ENCODE results near the gene GOLGA8B. TPM values are rescaled to one million over a fixed set of nuclear protein-coding genes. Genes with fewer than 3 reads are reported as not detected.
"Not testable (repeated sequence)": the region's sequence is repeated elsewhere in the genome, so short reads cannot be mapped to it uniquely, and the experiment has no call there.

Gene GOLGA8B
- total RNA-seq, 1 experiment from 2014 or later = 8.3 TPM

DNA sequence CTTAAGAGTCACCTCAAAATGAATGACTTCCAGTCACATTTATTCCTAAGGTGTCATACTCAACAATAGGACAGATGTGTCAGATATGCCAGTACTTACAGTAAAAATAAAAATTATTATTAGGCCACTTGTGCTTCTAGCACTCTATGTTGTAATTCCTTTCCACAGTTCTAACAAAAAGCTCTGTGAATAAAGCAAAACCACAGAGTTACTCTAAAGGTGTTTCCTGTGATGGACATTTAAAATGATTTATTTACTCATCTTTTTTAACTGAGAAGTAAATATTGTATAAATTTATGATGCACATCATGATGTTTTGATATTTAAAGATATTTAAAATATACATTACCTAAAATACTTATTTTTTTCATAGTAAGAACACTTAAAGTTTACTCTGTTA, 13.9 kb upstream of the GOLGA8B start:
- no peak for DNase-seq (ENCODE audit: low spot score)

GRCh38 chr15:34594361-34594760, 10.9 kb upstream of the GOLGA8B start:
- DNase-seq (ENCODE audit: low spot score) = no peak

GRCh38 chr15:34591306-34591705, 7.9 kb upstream of the GOLGA8B start:
- DNase-seq (ENCODE audit: low spot score) = no peak

- peak; percentile 80 for DNase-seq (ENCODE audit: low spot score)
These were observed 4.7 kb upstream of the GOLGA8B start for GRCh38 chr15:34588046-34588674.

GRCh38 chr15:34585966-34586365, 2.5 kb upstream of the GOLGA8B start:
- DNase-seq (ENCODE audit: low spot score) = not testable (repeated sequence)

DNA sequence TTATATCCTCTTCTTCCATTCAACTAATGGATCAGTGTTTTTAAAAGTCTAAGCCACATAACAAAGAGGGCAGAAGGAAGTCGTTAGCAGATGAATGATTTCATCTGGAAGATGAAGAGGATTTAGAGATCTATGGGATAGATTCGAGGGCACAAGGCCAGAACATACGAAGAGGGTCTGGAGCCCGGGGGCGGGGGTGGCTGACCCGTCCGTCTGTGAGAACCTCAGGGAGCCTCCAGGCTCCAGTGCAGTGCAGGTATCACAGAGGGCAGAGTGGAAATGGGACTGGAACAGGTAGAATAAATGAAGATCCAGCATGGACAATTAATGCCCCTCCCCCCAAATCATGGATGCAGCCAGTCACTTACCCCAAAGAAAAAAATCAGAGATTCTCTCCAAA, 1.5 kb upstream of the GOLGA8B start:
- DNase-seq (ENCODE audit: low spot score) = no peak

- no peak for DNase-seq (ENCODE audit: low spot score)
These were observed 848 bp upstream of the GOLGA8B start for GRCh38 chr15:34584330-34584668.

- no peak for DNase-seq (ENCODE audit: low spot score)
These were observed 735 bp downstream of the GOLGA8B start for GRCh38 chr15:34582461-34583371.

DNA sequence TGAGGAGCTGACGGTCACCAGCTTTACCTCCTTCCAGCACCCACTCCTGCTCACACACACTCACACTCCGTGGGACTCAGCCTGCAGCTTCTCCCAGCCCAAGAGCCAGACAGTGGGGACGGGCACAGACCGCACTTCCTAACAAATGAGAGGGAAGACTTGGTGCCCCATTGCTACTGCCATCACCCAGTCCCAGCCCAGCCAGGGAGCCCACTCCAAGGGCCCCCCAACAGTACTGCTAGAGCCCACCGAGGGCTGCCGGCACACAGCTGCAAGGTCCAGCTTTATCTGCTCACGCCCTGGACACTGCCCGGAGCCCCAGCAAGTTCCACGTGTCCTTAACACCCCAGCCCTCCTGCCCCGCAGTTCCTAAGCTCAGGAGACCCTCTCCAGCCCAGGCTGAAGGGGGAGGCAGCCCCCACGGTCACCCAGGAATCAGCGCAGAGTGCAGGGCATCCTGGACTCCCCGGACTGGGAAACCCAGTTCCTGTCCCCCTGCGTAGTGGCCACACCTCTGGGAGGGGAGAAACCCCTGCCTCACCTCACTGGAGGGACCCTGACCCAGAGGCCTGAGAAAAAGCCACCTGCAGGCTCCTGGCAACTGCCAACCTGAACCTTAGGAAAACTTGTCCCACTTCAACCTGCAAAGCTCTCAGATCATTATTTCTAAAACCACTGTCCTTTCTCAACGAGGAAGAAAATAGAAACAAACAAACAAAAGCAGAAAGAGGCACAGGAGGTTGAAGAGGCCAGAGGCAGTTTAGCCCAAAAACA, 1.6 kb downstream of the GOLGA8B start:
- DNase-seq (ENCODE audit: low spot score) = not testable (repeated sequence)

- no peak for DNase-seq (ENCODE audit: low spot score)
These were observed 2.4 kb downstream of the GOLGA8B start for GRCh38 chr15:34581043-34581365.

- DNase-seq (ENCODE audit: low spot score) = not testable (repeated sequence)
These were observed 3.0 kb downstream of the GOLGA8B start for GRCh38 chr15:34580251-34581042.

DNA sequence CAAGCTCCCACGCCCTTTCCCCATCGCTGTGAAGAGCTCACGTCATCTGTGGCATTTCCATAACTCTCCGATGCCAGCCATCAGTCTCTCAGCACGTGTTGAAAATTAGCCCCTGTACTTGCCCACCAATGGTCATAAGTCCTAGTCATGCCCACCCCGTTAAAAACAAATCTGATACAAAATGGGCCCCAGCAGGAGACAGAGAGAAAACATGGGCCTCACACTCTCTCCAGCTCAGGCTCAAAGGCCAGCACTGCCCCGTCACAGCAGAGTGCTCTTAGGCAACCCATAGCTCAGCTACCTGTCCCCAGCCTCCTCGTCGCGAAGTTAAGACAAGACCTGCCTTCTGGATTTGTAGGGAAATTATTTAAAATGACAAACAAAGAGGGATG, 5.2 kb downstream of the GOLGA8B start:
- no peak for DNase-seq (ENCODE audit: low spot score)

DNA sequence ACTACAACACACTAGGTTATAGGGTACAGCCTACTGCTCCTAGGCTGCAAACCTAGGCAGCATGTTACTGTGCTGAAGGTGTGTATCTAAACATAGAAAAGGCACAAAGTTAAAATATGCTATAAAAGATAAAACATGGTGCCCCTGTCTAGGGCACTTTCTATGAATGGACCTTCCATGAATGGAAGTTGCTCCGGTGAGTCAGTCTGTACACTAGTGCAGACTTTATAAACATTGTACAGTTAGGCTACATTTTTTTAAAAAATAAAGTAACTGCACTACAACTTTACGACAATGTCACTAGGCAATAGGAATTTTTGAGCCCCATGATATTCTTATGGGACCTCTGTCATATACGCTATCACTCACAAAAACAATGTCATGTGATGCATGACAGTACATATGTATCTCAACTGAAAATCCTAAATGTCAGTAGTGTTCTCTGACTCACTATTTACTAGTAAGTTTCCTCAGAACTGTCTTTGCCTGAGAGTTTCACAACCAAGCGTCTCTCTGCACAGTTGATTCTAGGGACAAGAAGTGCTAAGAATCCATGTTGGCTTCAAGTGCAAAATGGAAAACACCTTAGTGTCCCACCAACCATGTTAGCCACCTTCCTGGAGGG, 5.7 kb downstream of the GOLGA8B start:
- not testable (repeated sequence) for DNase-seq (ENCODE audit: low spot score)

DNA sequence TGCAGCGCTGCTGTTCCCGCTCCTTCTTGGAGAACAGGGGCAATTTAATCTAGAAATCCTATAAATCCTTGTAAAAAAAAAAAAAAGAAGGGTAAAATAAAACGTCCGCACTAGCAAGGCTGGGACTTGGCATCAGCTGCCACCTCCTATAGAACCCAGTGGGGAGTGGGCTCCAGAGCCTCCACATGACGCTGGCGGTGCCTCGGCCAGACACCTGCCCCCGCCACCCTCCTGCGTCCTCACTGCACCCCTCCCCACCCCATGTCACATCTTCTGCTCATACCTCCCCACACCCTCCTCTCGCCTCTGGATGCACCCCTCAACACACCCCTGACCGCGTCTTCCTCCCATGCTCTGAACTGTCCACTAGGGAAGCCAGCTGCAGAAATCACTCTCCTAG, 8.4 kb downstream of the GOLGA8B start:
- not testable (repeated sequence) for DNase-seq (ENCODE audit: low spot score)

DNA sequence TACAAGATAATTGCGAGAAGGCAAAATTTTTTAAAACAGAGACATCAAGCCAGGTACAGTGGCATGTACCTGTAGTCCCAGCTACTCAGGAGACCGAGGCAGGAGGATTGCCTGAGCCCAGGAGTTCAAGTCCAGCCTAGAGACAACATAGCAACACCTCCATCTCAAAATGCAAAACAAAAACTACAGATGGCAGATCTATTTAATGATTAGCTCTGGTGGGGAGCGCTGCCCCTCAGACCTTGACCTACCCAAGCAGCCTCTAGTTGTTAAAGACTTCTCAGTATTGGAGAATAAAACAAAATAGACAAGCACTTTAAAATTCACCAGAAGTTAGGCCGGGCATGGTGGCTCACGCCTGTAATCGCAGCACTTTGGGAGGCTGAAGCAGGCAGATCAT, 10.5 kb downstream of the GOLGA8B start:
- not testable (repeated sequence) for DNase-seq (ENCODE audit: low spot score)

- DNase-seq (ENCODE audit: low spot score) = not testable (repeated sequence)
These were observed 11.3 kb downstream of the GOLGA8B start for GRCh38 chr15:34572019-34572641.

DNA sequence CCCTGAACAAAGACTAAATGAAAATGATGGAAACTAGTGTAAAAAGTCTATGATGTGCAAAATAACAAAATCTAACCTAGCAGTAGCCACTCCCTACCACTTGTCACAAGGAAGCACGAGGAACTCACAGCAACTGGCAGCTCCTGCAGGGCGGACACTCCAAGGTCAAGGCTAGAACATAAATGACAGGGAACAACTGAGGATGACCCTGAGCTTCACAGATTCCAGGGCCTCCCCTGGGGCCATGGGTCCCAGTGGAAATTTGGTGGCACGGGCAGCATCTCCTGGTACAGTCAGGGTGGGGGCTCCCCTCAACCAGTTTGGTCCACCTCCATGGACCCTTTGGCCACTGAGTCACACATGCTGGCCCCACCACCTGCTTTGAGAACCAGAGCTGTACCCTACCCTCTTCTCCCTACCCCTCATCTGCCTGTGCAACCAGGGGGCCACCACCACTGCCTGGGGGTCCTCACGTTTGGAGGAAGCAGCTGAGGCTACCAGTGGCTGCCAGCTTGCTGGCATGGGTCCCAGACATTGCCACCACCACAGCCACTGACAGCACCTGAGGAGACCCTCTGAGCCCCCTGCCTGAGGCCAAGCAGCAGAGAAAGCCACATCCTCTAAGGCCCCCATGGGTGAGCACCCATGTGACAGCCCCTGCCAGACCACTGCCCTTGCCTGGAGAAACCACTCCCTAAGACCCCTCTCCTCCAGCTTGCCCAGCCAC, 13.6 kb downstream of the GOLGA8B start:
- not testable (repeated sequence) for DNase-seq (ENCODE audit: low spot score)

DNA sequence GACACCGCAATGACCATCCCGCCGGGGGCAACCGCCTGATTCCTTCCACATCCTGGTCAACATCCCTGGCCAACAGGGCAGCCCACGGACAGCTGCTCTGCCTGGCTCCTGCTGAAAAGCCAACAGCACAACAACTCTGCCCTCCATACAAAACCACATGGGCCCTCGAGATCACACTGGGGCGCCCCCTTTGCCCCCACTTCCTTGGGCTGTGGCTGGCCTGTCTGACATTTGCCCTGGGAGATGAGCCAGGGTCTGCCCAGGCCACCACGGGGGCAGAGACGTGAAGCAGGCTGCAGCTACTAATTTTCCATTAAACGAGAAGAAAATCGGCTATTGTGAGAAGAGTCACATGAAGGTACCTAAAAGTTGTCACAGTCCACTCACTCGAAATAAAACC, 16.3 kb downstream of the GOLGA8B start:
- DNase-seq (ENCODE audit: low spot score) = not testable (repeated sequence)

DNA sequence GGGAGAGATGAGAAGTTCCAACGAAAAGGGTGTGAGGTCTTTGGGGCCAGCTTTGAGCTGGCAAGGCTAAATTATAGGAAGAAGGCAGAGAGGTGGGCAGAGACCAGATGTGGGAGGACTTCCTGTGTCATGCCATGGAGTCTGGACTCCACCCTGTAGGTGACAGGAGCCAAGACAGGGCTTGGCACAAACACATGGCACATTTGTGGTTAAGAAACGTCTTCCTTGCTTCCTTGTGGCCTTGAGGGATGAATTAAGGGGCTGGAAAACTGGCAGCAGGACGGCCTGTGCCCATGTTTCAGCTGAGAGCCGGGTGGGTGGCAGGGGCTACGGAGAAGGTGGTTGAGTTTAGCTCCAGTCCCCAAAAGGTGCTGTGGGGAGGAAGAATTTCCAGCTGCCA, 18.7 kb downstream of the GOLGA8B start:
- not testable (repeated sequence) for DNase-seq (ENCODE audit: low spot score)

- not testable (repeated sequence) for DNase-seq (ENCODE audit: low spot score)
These were observed 22.6 kb downstream of the GOLGA8B start for GRCh38 chr15:34560814-34561213.

All from H4 (cell line).